ENCODE results near the gene SSC4D. TPM values are rescaled to one million over a fixed set of nuclear protein-coding genes. Genes with fewer than 3 reads are reported as not detected.

SSC4D gene
- total and polyA plus RNA-seq, 9 of the 15 experiments (the other 6 are each of a cell fraction or from before 2014, with no cell fraction given) = 0.06 to 1.1 (median 0.85) TPM; not detected in 1

DNA sequence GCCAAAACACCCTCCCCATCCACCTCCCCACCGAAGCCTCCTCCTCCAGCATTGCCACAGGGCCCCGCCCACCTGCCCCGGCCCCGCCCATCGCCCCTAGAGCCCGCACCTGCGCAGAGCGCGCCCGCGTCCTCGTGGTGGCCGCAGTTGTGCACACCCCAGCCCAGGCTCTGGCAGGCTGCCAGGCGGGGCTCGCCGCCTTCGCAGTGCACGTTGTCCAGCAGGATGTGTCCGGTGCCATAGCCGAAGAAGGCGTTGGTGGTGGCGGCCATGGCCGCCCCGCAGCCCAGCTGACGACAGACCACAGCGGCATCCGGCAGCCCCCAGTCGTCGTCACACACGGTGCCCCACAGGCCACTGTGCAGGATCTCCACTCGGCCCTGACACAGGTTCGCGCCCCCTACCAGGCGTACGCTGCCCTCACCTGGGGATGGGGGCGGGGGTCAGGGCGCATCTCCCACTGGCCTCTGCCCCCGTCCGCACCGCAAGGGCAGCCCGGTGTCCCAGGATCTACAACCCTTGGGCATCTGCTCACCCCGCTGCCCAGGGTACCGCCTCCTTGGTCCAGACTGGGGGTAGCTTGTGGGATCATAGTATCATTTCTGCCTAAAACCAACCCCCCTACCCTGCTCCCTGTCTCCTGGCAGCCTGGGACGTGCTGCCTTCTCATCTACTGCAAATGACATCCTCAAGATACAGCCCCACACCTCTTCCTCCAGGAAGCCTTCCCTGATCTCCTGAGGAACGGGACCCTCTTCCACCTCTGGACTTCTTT, 11.9 kb downstream of the SSC4D start (continued):
- TF ChIP-seq, protein P1, sequence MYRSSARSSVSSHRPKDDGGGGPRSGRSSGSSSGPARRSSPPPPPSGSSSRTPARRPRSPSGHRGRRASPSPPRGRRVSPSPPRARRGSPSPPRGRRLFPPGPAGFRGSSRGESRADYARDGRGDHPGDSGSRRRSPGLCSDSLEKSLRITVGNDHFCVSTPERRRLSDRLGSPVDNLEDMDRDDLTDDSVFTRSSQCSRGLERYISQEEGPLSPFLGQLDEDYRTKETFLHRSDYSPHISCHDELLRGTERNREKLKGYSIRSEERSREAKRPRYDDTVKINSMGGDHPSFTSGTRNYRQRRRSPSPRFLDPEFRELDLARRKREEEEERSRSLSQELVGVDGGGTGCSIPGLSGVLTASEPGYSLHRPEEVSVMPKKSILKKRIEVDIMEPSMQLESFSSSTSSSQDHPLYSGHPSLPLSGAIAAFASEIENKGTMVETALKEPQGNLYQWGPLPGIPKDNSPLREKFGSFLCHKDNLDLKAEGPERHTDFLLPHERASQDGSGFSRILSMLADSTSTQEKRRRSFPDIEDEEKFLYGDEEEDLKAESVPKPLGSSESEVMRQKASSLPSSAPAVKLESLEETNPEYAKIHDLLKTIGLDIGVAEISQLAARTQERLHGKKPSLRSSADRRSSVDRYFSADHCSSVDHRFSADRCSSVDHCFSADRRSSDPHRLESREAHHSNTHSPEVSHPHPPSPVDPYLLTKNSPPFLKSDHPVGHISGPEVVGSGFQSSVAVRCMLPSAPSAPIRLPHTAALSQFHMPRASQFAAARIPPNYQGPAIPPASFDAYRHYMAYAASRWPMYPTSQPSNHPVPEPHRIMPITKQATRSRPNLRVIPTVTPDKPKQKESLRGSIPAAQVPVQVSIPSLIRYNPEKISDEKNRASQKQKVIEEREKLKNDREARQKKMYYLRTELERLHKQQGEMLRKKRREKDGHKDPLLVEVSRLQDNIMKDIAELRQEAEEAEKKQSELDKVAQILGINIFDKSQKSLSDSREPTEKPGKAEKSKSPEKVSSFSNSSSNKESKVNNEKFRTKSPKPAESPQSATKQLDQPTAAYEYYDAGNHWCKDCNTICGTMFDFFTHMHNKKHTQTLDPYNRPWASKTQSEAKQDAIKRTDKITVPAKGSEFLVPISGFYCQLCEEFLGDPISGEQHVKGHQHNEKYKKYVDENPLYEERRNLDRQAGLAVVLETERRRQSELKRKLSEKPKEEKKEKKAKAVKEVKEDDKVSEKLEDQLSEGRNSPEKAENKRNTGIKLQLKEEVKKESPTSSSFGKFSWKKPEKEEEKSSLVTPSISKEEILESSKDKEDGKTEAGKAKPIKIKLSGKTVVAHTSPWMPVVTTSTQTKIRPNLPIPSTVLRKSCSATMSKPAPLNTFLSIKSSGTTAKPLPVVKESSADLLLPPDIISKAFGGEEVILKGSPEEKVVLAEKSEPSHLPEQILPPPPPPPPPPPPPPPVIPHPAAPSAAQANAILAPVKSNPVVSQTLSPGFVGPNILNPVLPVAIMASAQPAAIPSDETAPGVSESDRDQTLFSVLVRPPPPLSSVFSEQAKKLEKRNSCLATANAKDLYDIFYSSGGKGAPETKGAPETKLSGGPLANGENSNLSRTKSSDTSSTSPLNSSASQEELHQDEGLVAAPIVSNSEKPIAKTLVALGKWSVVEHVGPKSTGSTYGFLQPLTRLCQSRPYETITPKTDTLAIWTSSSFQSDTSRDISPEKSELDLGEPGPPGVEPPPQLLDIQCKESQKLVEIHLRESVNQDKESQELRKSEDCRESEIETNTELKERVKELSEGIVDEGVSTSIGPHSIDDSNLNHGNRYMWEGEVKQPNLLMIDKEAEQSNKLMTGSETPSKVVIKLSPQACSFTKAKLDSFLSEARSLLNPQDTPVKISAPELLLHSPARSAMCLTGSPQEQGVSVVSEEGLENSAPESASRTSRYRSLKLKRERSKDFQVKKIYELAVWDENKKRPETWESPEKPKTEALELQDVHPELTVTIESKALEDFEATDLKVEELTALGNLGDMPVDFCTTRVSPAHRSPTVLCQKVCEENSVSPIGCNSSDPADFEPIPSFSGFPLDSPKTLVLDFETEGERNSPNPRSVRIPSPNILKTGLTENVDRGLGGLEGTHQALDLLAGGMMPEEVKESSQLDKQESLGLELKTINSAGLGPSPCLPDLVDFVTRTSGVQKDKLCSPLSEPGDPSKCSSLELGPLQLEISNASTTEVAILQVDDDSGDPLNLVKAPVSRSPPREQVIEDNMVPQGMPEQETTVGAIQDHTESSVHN (IDR thresholded peaks at IDR 0.05; ENCODE audit: borderline replicate concordance in 1 of 2, low read depth in 1 of 2) = no peak
- TF ChIP-seq POLR2B (IDR thresholded peaks at IDR 0.05; ENCODE audit: low read depth, partially characterized antibody) = peak; percentile 77
- 0 out of 2 replicates have a peak, but pooled peaks have one; percentile 33 for TF ChIP-seq BCL6 (CRISPR knock-in tag; IDR thresholded peaks at IDR 0.05)
- no peak for TF ChIP-seq ELK1 (CRISPR knock-in tag; IDR thresholded peaks at IDR 0.05)
- peak; percentile 78 for TF ChIP-seq ETV1 (tag; conservative IDR thresholded peaks at IDR 0.05; ENCODE audit: low read depth)
- TF ChIP-seq HDAC6 (IDR thresholded peaks at IDR 0.05; ENCODE audit: low read depth, low read length) = no peak
- TF ChIP-seq ARHGAP35 (IDR thresholded peaks at IDR 0.05; ENCODE audit: partially characterized antibody) = no peak
- 0 out of 2 replicates have a peak, but pooled peaks have one; percentile 32 for TF ChIP-seq SMARCA4 (IDR thresholded peaks at IDR 0.05)
- TF ChIP-seq ELF1 (tag; IDR thresholded peaks at IDR 0.05) = no peak
- TF ChIP-seq PRMT5 (CRISPR knock-in tag; IDR thresholded peaks at IDR 0.05) = no peak
- TF ChIP-seq, protein P2, sequence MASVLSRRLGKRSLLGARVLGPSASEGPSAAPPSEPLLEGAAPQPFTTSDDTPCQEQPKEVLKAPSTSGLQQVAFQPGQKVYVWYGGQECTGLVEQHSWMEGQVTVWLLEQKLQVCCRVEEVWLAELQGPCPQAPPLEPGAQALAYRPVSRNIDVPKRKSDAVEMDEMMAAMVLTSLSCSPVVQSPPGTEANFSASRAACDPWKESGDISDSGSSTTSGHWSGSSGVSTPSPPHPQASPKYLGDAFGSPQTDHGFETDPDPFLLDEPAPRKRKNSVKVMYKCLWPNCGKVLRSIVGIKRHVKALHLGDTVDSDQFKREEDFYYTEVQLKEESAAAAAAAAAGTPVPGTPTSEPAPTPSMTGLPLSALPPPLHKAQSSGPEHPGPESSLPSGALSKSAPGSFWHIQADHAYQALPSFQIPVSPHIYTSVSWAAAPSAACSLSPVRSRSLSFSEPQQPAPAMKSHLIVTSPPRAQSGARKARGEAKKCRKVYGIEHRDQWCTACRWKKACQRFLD (CRISPR knock-in tag; IDR thresholded peaks at IDR 0.05) = no peak
- TF ChIP-seq FOXJ2 (tag; IDR thresholded peaks at IDR 0.05) = no peak
- no peak for TF ChIP-seq ZNF717 (CRISPR knock-in tag; IDR thresholded peaks at IDR 0.05)
- no peak for TF ChIP-seq NUFIP1 (IDR thresholded peaks at IDR 0.05; ENCODE audit: partially characterized antibody)
- peak in 1 of 2 experiments; percentile 87; a peak in 3 of 4 replicates for TF ChIP-seq RCOR1 (IDR thresholded peaks at IDR 0.05; ENCODE audit: borderline replicate concordance in 1 of 2, low read depth in 2 of 2, low read length in 2 of 2)
- no peak for TF ChIP-seq DDX20 (tag; IDR thresholded peaks at IDR 0.05; ENCODE audit: low read depth)
- TF ChIP-seq NCOA6 (IDR thresholded peaks at IDR 0.05) = no peak

Measured in K562 (cell line).